GM21723 (cell line): Measurements from ENCODE around the gene HDAC7.
A peak's percentile ranks its signal among the peaks of the same experiment; 100 is the strongest.
"Not testable (repeated sequence)": the region's sequence is repeated elsewhere in the genome, so short reads cannot be mapped to it uniquely, and the experiment has no call there.

ENCODE experiments used
- ATAC-seq: cut with Tn5 transposase; IDR thresholded peaks from one replicate; pipeline ENCODE4 v1.9.1; 2021; ENCODE audit warnings: mild to moderate bottlenecking, moderate library complexity; ENCODE audit not compliant: unreplicated experiment

HDAC7 gene

DNA sequence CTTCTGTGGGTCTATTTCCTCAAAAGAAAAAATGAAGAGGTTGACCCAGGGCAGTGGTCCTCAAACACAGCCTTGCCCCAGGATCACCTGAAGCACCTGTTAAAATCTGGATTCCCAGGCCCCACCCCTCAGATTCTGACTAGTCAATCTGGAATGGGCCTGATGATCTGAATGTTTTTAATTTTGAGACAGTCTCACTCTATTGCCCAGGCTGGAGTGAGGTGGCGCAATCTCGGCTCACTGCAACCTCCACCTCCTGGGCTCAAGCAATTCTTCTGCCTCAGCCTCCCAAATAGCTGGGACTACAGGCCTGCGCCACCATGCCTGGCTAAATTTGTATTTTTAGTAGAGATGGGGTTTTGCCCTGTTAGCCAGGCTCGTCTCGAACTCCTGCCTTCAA lies 4.3 kb downstream of the HDAC7 start:
- not testable (repeated sequence) for ATAC-seq

DNA sequence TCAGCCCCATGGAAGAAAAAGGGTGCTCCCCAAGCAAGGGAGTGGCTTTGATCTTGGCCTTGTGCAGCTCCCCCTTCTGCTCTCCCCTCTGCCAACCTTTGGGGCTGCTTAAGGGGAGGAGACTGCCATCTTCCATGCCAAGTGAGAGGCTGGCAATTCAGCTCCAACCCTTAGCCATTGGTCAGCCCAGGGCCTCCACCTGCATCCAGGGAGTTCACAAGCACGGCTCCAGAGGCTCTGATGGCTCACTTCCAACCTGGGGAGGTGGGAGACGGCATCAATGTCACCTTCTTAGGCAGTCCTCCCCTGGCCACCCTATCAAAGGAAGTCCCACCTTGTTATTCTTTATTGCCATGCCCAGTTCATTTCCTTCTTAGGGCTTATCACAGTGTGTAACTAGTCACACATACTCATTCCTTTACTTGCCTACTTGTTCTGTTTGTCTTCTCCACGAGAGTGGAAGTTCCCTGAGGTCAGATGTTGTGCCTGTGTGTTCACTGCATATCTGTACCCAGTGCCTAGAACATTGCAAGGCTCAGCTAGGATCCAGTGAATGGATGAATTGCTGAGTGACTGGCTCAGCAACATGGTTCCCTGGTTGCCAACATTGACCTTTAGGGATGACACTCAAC lies 5.0 kb downstream of the HDAC7 start:
- no peak for ATAC-seq

DNA sequence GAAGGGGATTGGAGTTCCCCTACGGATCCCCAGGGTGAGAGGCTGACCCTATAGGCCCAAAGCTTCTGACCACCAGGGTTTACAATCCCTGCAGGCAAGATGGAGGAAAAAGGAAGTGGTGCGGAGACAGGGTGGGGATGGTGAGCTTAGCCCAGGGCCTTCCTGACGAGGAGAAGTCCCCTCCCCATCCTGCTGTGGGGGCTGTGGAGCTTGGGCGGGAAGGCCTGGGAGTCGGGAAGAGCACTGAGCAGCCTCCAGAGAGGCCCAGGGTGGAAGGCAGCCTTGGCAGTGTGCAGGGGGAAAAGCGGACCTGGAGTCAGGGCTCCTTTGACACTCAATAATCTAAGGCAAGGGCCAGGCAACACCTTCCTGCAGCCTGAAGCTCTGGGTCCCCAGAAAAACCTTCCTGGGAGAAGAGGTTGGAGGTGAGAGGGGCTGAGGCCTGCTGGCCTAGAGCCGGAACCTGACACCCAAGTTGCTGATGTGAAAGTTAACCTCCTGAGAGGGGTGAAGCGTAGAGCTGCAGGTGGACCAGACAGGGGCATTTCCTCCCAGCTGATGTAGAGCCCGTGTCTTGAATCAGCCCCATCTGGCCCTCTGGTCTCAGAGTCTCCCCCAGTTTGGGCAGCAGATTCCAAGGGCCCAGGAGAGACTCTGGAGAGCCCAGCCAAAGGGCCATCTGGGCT lies 6.0 kb downstream of the HDAC7 start:
- ATAC-seq = peak; percentile 39

DNA sequence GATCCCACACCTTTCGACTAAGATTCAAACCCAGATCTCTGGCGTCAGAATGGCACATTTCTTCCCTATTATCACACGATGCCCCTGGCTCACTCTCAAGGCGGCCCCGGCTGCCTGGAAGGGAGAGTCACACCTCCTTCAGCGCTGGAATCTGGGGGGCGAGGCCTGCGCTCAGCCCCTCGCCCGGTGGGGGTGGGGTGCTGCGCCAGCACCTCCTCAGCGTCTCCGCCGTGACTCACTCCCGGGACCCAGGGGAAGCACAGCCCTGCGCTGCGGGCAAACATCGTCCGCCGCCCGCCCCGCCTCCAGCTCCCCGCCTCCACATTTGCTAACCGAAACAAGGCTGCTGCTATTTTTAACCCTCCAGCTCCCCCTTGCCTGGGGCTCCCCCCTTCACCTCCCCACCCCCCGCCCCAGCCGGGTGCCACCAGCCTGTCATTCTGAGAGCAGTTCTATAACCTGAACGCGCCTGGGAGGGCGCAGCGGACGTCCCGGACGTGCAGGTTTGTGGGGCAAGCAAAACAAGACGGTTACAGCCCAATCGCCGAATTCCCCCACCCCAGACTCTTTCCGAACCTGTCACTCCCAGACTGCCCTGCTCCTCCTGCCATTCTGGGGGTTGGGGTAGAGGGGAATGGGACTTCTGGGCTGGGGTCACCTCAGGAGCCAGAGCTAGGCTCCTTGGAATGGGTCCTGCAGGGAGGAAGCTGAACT lies 6.7 kb downstream of the HDAC7 start:
- peak; percentile 62 for ATAC-seq

DNA sequence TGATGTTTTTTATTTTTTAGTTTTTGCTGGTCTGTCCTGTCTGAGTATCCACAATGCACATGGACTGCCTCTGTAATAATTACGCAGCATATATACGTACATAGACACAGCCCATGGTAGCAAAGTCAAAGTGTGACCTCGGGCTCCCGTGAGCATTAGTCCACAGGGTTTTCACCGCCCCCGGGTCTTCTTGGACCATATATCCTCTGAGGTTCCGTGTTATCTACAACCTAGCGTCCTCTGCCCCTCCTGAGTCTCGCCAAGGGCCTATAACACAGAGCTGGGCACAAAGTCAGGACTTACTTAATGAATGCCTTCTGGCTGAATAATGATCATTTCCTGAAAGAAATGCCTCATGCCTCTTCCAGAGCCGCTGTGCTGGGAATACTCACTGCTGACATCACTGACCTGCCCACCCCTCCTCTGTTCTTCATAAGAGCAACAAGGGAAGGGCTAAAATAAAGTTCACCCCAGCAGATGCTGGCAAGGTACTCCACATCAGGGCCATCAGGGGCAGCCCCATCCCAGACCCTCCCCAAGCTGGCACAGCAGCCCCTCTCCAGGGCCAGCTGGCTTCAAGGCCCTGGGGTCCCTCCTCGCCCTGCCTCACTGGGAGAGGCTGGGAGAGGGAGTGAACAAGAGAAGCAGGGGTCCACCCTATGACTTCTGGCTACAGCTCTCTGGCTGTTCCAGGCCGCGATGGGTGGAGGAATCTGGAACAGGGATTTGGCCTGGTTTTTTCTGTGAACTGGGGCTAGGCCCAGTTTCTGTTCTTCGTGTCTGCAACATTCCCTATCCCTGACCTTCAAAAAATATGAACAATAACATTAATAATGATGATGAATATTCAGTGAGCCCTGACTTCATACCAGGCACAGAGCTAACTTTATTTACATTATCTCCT lies 7.9 kb downstream of the HDAC7 start:
- ATAC-seq = no peak

DNA sequence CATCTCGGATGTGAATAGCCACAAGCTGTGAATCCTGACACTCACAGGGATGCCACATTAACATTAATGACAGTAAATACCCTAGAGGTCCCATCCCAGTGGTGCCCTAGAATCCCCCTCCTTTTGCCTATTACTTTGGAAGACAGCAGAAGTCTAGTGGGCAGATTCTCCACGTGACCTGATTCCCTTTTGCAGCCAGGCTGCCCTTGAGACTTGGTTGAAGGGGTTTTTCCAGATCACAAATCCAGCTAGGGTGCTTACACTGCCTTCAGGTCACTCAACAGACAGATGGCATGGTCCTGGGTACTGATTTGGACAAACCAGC lies 8.7 kb downstream of the HDAC7 start:
- no peak for ATAC-seq

DNA sequence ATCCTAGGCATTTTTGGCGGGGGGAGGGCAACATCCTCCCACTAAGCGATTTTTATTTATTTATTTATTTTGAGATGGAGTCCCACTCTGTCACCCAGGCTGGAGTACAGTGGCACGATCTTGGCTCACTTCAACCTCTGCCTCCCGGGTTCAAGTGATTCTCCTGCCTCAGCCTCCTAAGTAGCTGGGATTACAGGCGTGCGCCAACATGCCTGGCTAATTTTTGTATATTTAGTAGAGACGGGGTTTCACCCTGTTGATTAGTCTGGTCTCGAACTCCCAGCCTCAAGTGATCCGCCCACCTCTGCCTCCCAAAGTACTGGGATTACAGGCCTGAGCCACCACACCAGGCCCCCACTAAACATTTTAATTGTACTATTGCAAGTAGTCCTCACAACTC lies 10.2 kb downstream of the HDAC7 start:
- ATAC-seq = not testable (repeated sequence)

DNA sequence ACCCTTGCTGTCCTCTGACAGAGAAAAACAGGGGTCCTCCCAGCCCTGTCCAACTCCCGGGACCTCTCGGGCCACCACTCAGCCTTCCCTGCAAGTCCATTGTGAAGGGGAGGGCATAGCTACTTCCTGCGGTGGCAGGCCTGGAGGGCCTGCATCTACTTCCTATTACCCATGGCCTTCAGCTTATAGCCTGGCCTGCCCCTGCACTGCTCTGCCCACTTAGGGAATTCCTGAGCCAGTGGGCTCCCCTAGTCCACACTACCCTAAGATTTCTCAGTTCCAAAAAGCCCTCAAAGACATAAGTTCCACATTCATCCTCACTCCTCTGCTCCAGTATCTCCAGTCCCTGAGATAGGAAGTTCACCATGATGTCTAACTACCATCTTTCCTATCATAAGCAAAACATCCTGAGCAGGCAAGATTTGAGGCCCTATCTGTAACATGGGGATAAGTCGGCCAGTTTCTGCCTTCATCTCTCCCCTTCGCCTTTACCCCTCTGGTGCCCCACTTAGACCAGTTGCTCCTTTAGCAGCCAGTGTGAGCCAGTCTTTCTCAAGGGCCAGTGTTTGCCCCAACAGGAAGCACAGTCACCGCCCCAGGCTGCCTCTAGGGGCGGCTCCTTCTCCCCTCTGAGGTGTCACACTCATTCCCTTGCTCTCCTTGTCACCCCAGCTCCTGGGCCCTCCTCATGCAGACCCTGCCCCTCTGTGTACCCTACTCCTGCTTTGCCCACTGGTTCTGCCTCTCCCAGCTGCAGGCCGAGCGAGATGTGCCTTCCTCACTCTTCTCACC lies 10.9 kb downstream of the HDAC7 start:
- ATAC-seq = no peak

DNA sequence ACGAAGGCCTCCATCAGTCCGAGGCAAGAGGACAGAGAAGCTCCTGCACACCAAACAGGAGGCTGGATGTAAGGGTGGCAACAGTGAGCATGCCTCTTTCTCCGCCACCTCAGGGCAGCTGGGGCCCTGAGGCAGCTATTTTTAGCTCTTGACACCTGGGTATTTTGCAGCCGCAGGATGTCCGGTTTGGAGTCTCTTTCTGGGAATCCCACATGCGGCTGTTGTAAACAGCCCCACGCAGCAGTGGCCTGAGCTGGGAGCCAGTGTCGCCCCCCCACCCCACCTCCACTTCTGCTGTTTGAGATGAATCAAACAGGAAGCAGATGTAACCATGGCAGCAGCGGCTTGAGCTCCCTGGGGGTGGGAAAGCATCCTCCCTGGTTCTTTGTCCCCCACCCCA lies 11.7 kb downstream of the HDAC7 start:
- peak; percentile 51 for ATAC-seq

DNA sequence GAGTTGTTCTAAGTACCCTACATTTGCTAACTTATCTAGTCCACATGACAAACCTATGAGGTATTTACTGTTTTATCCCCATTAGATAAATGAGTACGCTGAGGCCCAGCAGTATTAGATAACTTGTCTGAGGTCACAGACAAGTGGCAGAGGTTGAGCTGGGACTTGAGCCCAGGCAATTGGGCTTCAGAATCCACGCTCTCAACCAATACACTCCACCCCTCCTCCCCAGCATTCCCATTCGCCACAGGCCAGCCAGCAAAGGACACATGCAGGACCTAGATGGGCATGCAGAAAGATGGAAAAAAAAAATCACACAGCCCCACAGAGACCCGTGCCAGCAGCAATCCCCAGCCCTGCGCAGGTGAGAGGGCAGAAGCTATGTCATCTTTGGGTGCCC lies 12.4 kb downstream of the HDAC7 start:
- no peak for ATAC-seq

DNA sequence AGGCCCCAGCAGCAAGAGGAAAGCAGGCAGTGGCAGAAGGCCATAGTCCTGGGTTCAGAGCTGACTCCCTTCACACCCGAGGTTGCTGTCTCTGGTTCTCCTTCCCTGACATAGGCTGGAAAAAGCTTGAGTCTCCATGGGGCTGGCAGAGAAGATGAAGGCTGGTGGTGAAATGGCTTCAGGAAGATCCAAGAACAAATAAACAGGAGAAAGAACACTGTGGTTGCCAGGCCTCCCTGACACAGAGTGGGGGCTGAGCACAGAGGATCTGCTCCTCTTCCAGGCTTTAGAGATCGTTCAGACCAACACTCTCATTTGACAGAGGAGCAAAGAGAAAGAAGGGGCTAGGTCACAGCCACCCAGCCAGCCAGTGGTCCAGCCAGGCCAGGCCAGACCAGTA lies 14.3 kb downstream of the HDAC7 start:
- ATAC-seq = no peak

DNA sequence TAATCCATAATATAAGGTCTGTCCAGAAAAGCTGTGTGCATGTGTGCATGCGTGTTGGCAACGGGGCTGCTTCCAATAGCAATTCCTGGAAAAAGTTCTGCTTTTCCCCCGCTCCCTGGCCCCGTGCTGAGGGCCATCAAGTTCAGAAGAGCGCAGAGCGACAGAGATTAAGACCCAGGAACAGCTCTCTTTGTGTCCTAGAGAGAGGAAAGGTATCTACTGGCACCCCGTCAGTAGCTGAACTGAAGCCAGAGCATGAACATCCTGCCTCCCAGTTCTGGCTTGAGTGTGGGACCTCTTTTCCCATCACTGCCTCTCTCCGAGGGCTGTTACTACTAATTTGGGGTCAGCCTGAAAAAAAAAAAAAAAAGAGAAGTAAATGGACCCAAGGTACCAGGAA lies 15.5 kb downstream of the HDAC7 start:
- no peak for ATAC-seq

DNA sequence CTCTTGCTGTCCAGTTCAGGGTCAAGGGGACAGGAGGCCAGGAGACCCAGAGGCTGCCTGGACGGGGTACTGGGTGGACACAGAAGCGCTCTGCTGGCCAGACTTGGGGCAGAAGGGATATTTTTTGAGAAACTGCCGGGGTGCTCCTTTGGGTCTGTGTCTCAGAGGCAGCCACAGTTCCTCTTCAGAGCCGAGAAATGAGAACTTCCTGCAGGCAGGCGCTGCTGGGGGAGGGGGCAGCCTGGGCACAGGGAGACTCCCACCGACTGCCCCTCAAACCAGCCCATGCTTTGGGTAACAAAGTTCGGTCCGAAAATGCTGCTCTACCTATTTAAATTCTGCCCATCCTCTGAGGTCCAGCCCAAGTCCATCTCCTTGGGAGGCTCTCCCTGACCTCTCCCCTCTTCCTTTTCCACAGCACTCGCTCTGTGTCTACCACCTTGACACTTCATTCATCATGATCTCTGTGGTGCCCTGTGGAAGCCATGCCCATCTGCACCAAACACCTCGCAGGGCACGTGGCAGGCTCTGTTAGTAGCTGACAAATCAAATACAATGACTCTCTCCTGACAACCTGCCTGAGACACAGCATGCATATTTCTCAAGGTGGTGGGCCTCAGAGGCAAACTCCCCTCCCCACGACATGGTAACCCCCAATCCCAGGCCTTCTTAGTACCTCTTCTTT lies 16.4 kb downstream of the HDAC7 start:
- no peak for ATAC-seq

DNA sequence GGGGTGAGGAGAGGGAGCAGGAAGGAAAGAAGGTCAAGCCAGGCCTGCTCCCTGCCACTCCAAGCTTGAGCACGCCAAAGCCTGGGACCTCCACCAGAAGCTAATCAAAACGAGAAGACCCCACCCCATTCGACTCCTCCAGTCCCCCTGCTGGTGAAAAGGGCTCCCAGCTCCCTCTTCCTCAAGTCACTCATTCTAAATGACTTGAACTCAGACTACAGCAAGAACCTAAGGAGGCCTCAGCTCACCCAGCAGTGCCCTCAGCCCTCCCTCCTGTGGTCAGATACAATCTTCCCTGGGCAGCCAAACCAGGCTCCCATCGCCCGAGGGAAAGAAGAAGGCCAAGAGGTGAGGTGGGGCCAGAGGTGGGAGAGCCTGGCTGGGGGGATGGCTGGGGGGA lies 17.4 kb downstream of the HDAC7 start:
- no peak for ATAC-seq

DNA sequence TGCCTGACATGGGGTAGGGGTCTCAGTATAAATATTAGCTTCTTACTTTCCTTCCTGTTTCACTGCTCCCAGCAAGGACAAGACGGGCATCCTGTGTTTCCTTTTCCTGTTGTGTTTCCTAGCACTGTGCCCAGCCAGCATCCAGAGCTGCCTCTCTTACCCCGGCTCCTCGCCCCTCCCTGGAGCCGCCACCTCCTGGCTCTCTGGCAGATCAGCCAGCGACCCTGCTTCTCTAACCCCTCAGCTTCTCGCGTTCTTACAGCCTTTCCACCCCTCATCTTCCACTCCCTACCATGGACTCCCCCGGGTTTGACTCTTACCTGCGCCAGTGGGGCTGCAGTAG lies 17.8 kb downstream of the HDAC7 start:
- no peak for ATAC-seq

DNA sequence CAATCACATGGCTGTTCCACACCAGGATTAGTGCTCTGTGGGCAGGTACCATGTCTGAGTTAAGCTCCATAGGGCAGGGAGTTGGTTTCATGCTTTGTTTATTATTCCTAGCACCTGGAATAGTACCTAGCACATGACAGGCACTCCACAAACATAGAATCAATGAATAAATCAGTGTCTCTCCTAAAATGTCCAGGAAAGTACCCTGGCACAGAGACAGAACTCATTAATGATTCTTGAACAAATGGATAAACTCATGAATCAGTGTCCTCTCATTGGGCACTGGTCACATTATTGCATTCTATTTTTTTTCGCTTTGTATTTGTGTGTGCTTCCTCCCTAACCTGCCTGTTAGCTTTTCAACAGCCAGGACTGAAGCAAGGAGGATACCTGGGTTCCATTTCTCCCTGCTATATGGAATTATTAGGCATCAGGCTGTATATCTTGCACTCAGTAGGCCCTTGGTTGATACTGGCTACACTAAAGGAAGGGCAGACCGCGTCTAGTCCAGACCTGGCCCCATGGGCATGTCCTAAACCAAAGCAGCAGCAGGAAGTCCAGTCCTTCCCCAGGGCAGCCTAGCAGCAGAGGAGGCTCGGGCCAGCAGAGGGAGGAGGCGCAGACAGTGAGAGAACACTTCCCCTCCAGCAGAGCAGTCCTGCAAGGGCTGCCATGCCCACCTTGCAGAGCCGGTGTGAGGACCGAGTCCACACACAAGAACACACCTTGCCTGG lies 18.4 kb downstream of the HDAC7 start:
- no peak for ATAC-seq

DNA sequence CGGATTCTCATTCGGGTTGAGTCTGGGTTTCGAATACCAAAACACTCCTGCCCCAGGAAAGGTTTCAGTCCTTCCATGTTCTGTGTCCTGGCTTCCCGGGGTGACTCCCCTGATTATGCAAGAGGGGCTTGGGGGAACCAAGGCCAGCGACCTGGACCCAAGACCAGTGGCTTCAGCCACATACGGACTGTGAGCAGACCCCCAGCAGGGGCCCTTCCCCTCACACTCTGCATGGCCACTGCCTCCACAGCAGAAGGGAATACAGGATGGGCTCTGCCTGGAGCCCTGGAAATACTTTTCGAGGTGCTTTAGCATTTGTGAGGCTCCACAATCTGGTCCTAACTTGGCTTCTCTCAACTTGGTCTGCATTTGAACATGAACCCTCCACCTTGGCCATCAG lies 19.1 kb downstream of the HDAC7 start:
- no peak for ATAC-seq

DNA sequence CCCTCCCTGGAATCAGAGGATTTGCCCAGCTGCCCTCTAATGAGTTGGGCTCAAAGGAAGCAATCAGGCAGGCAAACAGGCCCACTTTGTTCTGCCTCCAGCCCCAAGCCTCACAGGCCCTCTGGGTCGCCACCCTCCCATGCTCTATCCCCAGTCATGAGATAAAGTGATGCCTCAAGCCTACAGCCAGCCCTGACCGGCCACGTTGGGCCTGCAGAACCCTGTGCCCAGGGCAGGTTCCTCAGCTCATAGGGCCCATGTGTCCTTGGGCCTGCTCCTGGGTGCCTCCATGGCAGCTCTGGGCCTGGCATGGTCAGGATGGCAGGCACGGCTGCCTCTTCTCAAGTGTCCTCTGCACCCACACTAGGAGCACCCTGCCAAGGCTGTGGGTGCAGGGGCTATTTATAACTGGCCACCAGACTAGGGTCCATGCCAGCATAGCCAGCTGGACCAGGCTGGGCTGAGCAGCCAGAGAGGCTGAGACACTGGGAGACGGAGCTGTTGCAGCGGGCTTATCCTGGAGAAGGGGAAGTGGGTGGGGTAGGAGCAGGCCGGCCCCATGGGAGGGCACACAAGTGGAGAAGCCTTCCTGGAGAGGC lies 20.2 kb downstream of the HDAC7 start:
- ATAC-seq = no peak

DNA sequence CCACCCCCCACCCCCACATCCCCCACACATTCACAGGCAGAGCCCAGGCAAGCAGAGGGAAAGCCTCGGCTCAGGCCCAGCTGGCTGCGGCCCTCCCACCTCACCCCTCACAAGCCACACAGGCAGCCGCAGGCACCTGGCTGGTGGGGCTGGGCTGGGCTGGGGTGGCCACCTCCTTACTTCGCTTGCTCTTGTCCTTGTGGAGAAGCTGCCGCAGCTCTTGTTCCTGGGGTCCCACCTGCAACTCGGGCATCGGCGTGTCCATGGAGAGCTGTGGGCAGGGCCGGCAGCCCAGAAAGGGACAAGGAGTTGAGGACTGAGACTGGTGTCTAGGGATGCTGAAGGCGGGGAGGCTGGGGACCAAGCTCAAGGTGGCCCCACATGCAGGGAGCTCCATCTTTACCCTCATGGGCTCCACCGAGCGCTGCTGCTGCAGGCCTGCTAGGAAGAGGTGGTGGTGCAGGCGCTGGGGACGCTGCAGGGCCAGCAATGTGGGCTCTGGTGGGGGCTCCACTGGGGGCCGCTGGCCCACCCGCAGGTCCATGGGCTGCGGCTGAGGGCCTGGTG lies 21.2 kb downstream of the HDAC7 start:
- ATAC-seq = no peak
